Panc1 (cell line): ENCODE measurements around the gene DNAJC4. TPM values are rescaled to one million over a fixed set of nuclear protein-coding genes. Genes with fewer than 3 reads are reported as not detected.

Source experiments
- ATAC-seq: fragments of 200-7000 bp; cut with Tn5 transposase; 2 replicates; pipeline ENCODE4 v1.9.1; 2020; ENCODE audit warnings: mild to moderate bottlenecking, moderate library complexity
- BruUV-seq: library from RNA; stranded (reverse); fragments of 400-500 nt; replicated peaks from 2 replicates; lab custom pipeline; 2021; lab: Mats Ljungman, UMichigan
- CTCF ChIA-PET: fragments of 300-600 bp; sonication (Branson Sonifier 250); formaldehyde crosslinking; loops from one replicate; lab custom pipeline; 2022; ENCODE audit warnings: antibody characterized with exemption; lab: Charles Lee
- POLR2A ChIA-PET: fragments of 300-600 bp; sonication (Branson Sonifier 250); formaldehyde crosslinking; loops from one replicate; lab custom pipeline; 2022; ENCODE audit warnings: antibody characterized with exemption; lab: Charles Lee
- DNase-seq: peaks from one replicate; pipeline ENCODE4 v3.0.0-alpha.2; 2010; ENCODE audit warnings: low read depth, low spot score
- H3K27ac ChIP-seq: 2 replicates; pipeline ENCODE4 v1.5.1; 2011; ENCODE audit warnings: mild to moderate bottlenecking, low read length, inconsistent platforms
- H3K27me3 ChIP-seq: fragments of 200-500 bp; sonication (Bioruptor generic); 2 replicates; pipeline ENCODE4 v1.6.0; 2014; ENCODE audit warnings: low read length, inconsistent platforms; ENCODE audit not compliant: control insufficient read depth, insufficient read depth
- H3K36me3 ChIP-seq: fragments of 200-500 bp; sonication (Bioruptor generic); 2 replicates; pipeline ENCODE4 v1.5.1; 2014; ENCODE audit warnings: inconsistent platforms, mild to moderate bottlenecking, low read length, moderate library complexity; ENCODE audit not compliant: control insufficient read depth, insufficient read depth
- H3K4me1 ChIP-seq: 2 replicates; pipeline ENCODE4 v1.5.1; 2011; ENCODE audit warnings: inconsistent platforms, mild to moderate bottlenecking, low read length, moderate library complexity; ENCODE audit not compliant: control insufficient read depth, insufficient read depth
- H3K4me3 ChIP-seq, 2 experiments: 2 replicates each; pipeline ENCODE4 v1.5.1; 2011 to 2012; ENCODE audit warnings: low read depth in 2 of 2, low read length in 2 of 2, mild to moderate bottlenecking in 2 of 2, inconsistent platforms in 1 of 2, moderate library complexity in 1 of 2
- H3K9me3 ChIP-seq: fragments of 200-500 bp; sonication (Bioruptor generic); 2 replicates; pipeline ENCODE4 v1.5.1; 2014; ENCODE audit warnings: low read depth, mild to moderate bottlenecking, inconsistent platforms, low read length, moderate library complexity; ENCODE audit not compliant: control insufficient read depth, insufficient read depth
- POLR2AphosphoS5 ChIP-seq: IDR thresholded peaks from 2 replicates; pipeline ENCODE4 v1.6.1; 2012; ENCODE audit warnings: mild to moderate bottlenecking, low read depth, low read length, moderate library complexity
- SIN3A ChIP-seq: IDR thresholded peaks from 2 replicates; pipeline ENCODE4 v1.6.1; 2012; ENCODE audit warnings: low read depth, mild to moderate bottlenecking, low read length, moderate library complexity, borderline replicate concordance; ENCODE audit not compliant: insufficient read depth
- TCF7L2 ChIP-seq: IDR thresholded peaks from 2 replicates; pipeline ENCODE4 v1.6.1; 2011; ENCODE audit warnings: mild to moderate bottlenecking, low read depth, low read length, inconsistent platforms
- in situ Hi-C: cut with HindIII; loops from 2 replicates; pipeline ENCODE4 v1.10.0; 2016; ENCODE audit warnings: low sequenced_read_pairs, low pct_unique_long_range_greater_than_20kb
- intact Hi-C: fragments of 100-400 bp; cut with micrococcal nuclease; formaldehyde crosslinking; loops from one replicate; pipeline ENCODE4 v1.10.0; 2022; ENCODE audit not compliant: unreplicated experiment
- total RNA-seq: library from RNA; stranded (reverse); gene quantifications from one replicate; pipeline ENCODE4 v1.2.1, GENCODE V29; 2021; ENCODE audit not compliant: unreplicated experiment
- TF ChIP-seq, protein P1 (sequence below): fragments of 450-650 bp; IDR thresholded peaks from 2 replicates; pipeline ENCODE4 v1.5.1; 2017; ENCODE audit warnings: mild to moderate bottlenecking
- TF ChIP-seq, protein P2 (sequence below), 2 experiments: IDR thresholded peaks; 2 replicates each; pipeline ENCODE4 v1.6.1; 2011 to 2012; ENCODE audit warnings: low read depth in 2 of 2, control low read depth in 1 of 2, low read length in 1 of 2, mild to moderate bottlenecking in 1 of 2, moderate library complexity in 1 of 2; ENCODE audit not compliant: insufficient read depth in 1 of 2

The DNAJC4 gene
- total RNA-seq, 1 experiment from 2014 or later = 41.0 TPM

DNA sequence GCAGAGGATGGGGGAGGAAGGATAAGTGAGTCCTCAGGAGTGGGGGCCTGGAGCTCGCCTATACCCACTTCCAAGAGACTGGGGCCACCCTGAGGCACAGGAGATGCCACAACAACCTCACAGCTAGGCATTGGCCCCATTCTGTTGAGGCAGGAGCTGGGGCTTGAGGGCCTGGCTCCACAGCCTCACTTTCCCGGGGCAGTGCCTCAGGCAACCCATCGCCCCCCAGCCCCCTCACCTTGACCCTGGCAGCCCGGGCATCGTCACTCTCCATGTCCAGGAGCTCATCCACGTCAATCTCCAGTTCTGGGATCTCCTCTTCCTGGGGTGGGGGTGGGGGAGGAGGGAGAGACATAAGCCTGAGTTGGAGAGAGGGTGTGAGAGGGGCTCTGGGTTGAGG, 14.6 kb downstream of the DNAJC4 start:
- H3K27me3 ChIP-seq = no peaks in the 10 kb centered on the region
- DNase-seq = no peak
- intact Hi-C loops (loop anchor here (10.0 kb wide), 1 partner anchor 60 kb away; the partner anchor contains the start of genes CATSPERZ and ESRRA), in situ Hi-C loops (no loop called here)
- no peaks in the 10 kb centered on the region for H3K9me3 ChIP-seq
- ChIA-PET CTCF (no interaction called here), POLR2A (interaction anchor here (0.6 kb wide), 1 partner anchor 61 kb away, joined by 3 read pairs; no protein-coding TSS in a partner anchor)
- peaks cover 3% of the 10 kb centered on the region; the same call in 1 of the 2 replicates for H3K36me3 ChIP-seq
- H3K4me1 ChIP-seq = peaks cover 51% of the 10 kb centered on the region
- H3K4me3 ChIP-seq = peak overlapping the region; percentile 85 to 95
- H3K27ac ChIP-seq = peak overlapping the region; percentile 95
- BruUV-seq = no TSS peak
- ATAC-seq = no peak
- TF ChIP-seq POLR2AphosphoS5 (no peak), TCF7L2 (no peak), SIN3A (no peak)
- TF ChIP-seq, protein P1, sequence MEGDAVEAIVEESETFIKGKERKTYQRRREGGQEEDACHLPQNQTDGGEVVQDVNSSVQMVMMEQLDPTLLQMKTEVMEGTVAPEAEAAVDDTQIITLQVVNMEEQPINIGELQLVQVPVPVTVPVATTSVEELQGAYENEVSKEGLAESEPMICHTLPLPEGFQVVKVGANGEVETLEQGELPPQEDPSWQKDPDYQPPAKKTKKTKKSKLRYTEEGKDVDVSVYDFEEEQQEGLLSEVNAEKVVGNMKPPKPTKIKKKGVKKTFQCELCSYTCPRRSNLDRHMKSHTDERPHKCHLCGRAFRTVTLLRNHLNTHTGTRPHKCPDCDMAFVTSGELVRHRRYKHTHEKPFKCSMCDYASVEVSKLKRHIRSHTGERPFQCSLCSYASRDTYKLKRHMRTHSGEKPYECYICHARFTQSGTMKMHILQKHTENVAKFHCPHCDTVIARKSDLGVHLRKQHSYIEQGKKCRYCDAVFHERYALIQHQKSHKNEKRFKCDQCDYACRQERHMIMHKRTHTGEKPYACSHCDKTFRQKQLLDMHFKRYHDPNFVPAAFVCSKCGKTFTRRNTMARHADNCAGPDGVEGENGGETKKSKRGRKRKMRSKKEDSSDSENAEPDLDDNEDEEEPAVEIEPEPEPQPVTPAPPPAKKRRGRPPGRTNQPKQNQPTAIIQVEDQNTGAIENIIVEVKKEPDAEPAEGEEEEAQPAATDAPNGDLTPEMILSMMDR = no peak
- TF ChIP-seq, protein P2, sequence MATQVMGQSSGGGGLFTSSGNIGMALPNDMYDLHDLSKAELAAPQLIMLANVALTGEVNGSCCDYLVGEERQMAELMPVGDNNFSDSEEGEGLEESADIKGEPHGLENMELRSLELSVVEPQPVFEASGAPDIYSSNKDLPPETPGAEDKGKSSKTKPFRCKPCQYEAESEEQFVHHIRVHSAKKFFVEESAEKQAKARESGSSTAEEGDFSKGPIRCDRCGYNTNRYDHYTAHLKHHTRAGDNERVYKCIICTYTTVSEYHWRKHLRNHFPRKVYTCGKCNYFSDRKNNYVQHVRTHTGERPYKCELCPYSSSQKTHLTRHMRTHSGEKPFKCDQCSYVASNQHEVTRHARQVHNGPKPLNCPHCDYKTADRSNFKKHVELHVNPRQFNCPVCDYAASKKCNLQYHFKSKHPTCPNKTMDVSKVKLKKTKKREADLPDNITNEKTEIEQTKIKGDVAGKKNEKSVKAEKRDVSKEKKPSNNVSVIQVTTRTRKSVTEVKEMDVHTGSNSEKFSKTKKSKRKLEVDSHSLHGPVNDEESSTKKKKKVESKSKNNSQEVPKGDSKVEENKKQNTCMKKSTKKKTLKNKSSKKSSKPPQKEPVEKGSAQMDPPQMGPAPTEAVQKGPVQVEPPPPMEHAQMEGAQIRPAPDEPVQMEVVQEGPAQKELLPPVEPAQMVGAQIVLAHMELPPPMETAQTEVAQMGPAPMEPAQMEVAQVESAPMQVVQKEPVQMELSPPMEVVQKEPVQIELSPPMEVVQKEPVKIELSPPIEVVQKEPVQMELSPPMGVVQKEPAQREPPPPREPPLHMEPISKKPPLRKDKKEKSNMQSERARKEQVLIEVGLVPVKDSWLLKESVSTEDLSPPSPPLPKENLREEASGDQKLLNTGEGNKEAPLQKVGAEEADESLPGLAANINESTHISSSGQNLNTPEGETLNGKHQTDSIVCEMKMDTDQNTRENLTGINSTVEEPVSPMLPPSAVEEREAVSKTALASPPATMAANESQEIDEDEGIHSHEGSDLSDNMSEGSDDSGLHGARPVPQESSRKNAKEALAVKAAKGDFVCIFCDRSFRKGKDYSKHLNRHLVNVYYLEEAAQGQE (IDR thresholded peaks at IDR 0.05; ENCODE audit: insufficient read depth in 1 of 2, low read depth in 2 of 2, low read length in 1 of 2) = no peak

DNA sequence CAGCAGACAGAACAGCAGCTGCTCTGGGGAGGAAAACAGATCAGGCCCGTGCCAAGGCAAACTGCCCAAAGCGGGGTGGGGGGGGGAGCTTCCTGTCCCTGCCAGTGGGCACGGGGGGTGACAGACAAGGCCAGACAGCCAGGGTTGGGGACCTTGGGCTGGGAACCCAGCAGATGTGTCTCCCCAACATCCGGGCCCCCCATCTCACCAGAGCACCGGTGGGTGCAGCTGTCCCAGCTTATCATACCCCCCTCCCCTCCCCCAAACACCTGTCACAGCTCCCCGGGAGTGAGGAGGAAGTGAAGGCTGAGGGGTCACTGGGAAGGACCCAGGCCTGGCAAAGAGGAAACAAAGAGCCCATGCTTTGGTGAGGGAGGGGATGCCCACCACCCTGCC, 15.1 kb downstream of the DNAJC4 start:
- Histone ChIP-seq H3K27ac (peak overlapping the region; percentile 95), H3K36me3 (peaks cover 3% of the 10 kb centered on the region; the same call in 1 of the 2 replicates), H3K4me3 (peak overlapping the region; percentile 85 to 95), H3K9me3 (no peaks in the 10 kb centered on the region), H3K27me3 (no peaks in the 10 kb centered on the region), H3K4me1 (peaks cover 51% of the 10 kb centered on the region)
- BruUV-seq = no TSS peak
- no peak for DNase-seq
- CTCF ChIA-PET = interaction anchor here (1.2 kb wide), 1 partner anchor 72 kb away, joined by 3 read pairs; the partner anchor contains the start of genes PRDX5 and TRMT112
- in situ Hi-C loops (no loop called here), intact Hi-C loops (loop anchor here (10.0 kb wide), 1 partner anchor 59 kb away; the partner anchor contains the start of genes CATSPERZ and ESRRA)
- POLR2A ChIA-PET = interaction anchor here (0.6 kb wide), 1 partner anchor 61 kb away, joined by 3 read pairs; no protein-coding TSS in a partner anchor
- no peak for ATAC-seq
- TF ChIP-seq, protein P1 = no peak
- no peak for TF ChIP-seq SIN3A
